Measurements from ENCODE around the gene TSC22D4.

DNA sequence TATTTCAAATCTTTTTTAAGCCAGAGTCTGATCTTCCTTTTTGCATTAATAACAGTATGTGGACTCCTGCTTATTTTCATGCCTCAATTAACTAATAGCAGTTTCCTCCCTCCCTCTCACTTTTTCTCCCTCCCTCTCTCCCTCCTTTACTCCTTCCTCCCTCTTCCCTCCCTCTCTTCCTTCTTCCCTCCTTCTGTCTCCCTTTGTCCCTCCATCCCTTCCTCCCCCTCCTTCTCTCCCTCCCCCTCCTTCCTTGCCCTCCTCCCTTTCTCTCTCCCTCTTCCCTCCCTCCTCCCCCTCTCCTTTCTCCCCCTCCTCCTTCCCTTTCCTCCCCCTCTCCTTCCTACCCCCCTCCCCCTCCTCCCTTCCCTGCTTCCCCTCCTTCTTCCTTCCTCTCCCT lies 52.5 kb downstream of the TSC22D4 start:
- TF ChIP-seq FOXM1 (IDR thresholded peaks at IDR 0.05; ENCODE audit: borderline replicate concordance) (no peak), ZNF384 (IDR thresholded peaks at IDR 0.05) (no peak), SP1 (IDR thresholded peaks at IDR 0.05) (no peak), HDGF (IDR thresholded peaks at IDR 0.05; ENCODE audit: borderline replicate concordance) (no peak), FOXA1 (IDR thresholded peaks at IDR 0.05) (no peak), SUZ12 (IDR thresholded peaks at IDR 0.05) (no peak)
